B cell (primary cell): ENCODE measurements around the gene NPAS2. TPM values are rescaled to one million over a fixed set of nuclear protein-coding genes. Genes with fewer than 3 reads are reported as not detected.
A peak's percentile ranks its signal among the peaks of the same experiment; 100 is the strongest.

ENCODE experiments used
- ATAC-seq: fragments of 200-7000 bp; cut with Tn5 transposase; one replicate; pipeline ENCODE4 v1.10.0; 2021; ENCODE audit warnings: low read depth, mild to moderate bottlenecking, moderate number of reproducible peaks, moderate library complexity
- CTCF ChIA-PET: fragments of 350-600 bp; sonication (Branson Sonifier 250); formaldehyde crosslinking; loops from one replicate; lab custom pipeline; 2021; ENCODE audit warnings: antibody characterized with exemption, inconsistent platforms; lab: Charles Lee
- POLR2A ChIA-PET: fragments of 350-600 bp; sonication (Branson Sonifier 250); formaldehyde crosslinking; loops from one replicate; lab custom pipeline; 2021; ENCODE audit warnings: antibody characterized with exemption; lab: Charles Lee
- DNase-seq: peaks from one replicate; pipeline ENCODE4 v3.0.0; 2013
- H2AFZ ChIP-seq: 2 replicates; pipeline ENCODE4 v1.6.1; 2012; ENCODE audit warnings: mild to moderate bottlenecking, low read depth, low read length; ENCODE audit not compliant: insufficient read depth, poor library complexity, severe bottlenecking
- H3K27ac ChIP-seq, 2 donors: 1 replicate in 1 of 2; 2 replicates in 1 of 2; pipeline ENCODE4 v1.5.1; 2012 to 2013; ENCODE audit warnings: low read length in 2 of 2, mild to moderate bottlenecking in 2 of 2, moderate library complexity in 1 of 2
- H3K27me3 ChIP-seq, 4 experiments: fragments of 200-600 bp in 1 of 4; sonication (generic) in 1 of 4; replicated peaks in 1 of 4; 1 replicate in 2 of 4; 2 replicates in 2 of 4; pipeline versions ENCODE4 v1.6.1 to v1.7.0; 2013 to 2016; ENCODE audit warnings: low read length in 3 of 4, mild to moderate bottlenecking in 2 of 4, mixed read lengths in 1 of 4, moderate library complexity in 1 of 4; ENCODE audit not compliant: insufficient read depth in 4 of 4, control insufficient read depth in 3 of 4; ENCODE audit errors: control extremely low read depth in 1 of 4
- H3K36me3 ChIP-seq, 2 experiments: replicated peaks in 1 of 2; 1 replicate in 1 of 2; 2 replicates in 1 of 2; pipeline versions ENCODE4 v1.6.1 to v1.7.1; 2013; ENCODE audit warnings: low read length in 1 of 2; ENCODE audit not compliant: insufficient read depth in 2 of 2, control insufficient read depth in 1 of 2; ENCODE audit errors: control extremely low read depth in 1 of 2, extremely low read depth in 1 of 2
- H3K4me1 ChIP-seq, 2 donors: fragments of 200-600 bp in 1 of 2; sonication (generic) in 1 of 2; 1 replicate in 1 of 2; 2 replicates in 1 of 2; pipeline versions ENCODE4 v1.5.1 to v1.6.1; 2013 to 2017; ENCODE audit warnings: low read length in 2 of 2; ENCODE audit not compliant: control insufficient read depth in 2 of 2, insufficient read depth in 2 of 2
- H3K4me2 ChIP-seq: replicated peaks from 2 replicates; pipeline ENCODE3; 2012; ENCODE audit warnings: mild to moderate bottlenecking, low read depth, low read length; ENCODE audit not compliant: poor library complexity, severe bottlenecking
- H3K4me3 ChIP-seq, 5 experiments: fragments of 200-600 bp in 1 of 5; sonication (generic) in 1 of 5; 1 replicate in 3 of 5; 2 replicates in 2 of 5; pipeline versions ENCODE4 v1.5.1 to v1.7.0; 2011 to 2016; ENCODE audit warnings: low read length in 4 of 5, mild to moderate bottlenecking in 4 of 5, low read depth in 2 of 5, control low read depth in 1 of 5, moderate library complexity in 1 of 5; ENCODE audit not compliant: insufficient read depth in 1 of 5; ENCODE audit errors: control extremely low read depth in 1 of 5, extremely low read depth in 1 of 5
- H3K79me2 ChIP-seq: fragments of 200-600 bp; sonication (generic); one replicate; pipeline ENCODE4 v1.6.0; 2016; ENCODE audit warnings: low read length; ENCODE audit not compliant: control insufficient read depth, insufficient read depth
- H3K9ac ChIP-seq: fragments of 200-600 bp; sonication (generic); 2 replicates; pipeline ENCODE4 v1.6.1; 2017; ENCODE audit warnings: mild to moderate bottlenecking, low read length, moderate library complexity
- H3K9me3 ChIP-seq, 3 donors: one replicate each; pipeline versions ENCODE4 v1.6.1 to v1.7.1; 2013; ENCODE audit warnings: low read length in 2 of 3; ENCODE audit not compliant: control insufficient read depth in 2 of 3, insufficient read depth in 1 of 3; ENCODE audit errors: control extremely low read depth in 1 of 3
- H4K20me1 ChIP-seq: 2 replicates; pipeline ENCODE4 v1.6.0; 2012; ENCODE audit warnings: mild to moderate bottlenecking, low read length; ENCODE audit not compliant: insufficient read depth, control insufficient read depth, poor library complexity, severe bottlenecking
- H3K27ac Mint-ChIP-seq: one replicate; pipeline ENCODE4 v1.8.0; 2021; ENCODE audit warnings: mixed read lengths
- H3K27me3 Mint-ChIP-seq: one replicate; pipeline ENCODE4 v1.8.0; 2021; ENCODE audit warnings: mixed read lengths
- H3K4me1 Mint-ChIP-seq: one replicate; pipeline ENCODE4 v1.8.0; 2021; ENCODE audit warnings: mixed read lengths
- H3K4me3 Mint-ChIP-seq: one replicate; pipeline ENCODE4 v1.8.0; 2021; ENCODE audit warnings: mixed read lengths
- H3K9me3 Mint-ChIP-seq: one replicate; pipeline ENCODE4 v1.8.0; 2022; ENCODE audit warnings: mixed read lengths; ENCODE audit not compliant: insufficient read depth
- CTCF ChIP-seq: fragments of 200-600 bp; IDR thresholded peaks from one replicate; pipeline ENCODE4 v1.8.0; 2022; ENCODE audit warnings: antibody characterized with exemption, mild to moderate bottlenecking
- EZH2 ChIP-seq: IDR thresholded peaks from 2 replicates; pipeline ENCODE4 v1.6.1; 2012; ENCODE audit warnings: borderline replicate concordance, low read depth, mild to moderate bottlenecking, moderate library complexity, low read length; ENCODE audit not compliant: insufficient read depth, poor library complexity, severe bottlenecking
- WGBS: methylation state at CpG from one replicate; pipeline ENCODE4 v1.1.5; 2013; ENCODE audit warnings: missing lambda C conversion rate; ENCODE audit not compliant: insufficient coverage; 5-methylcytosine and 5-hydroxymethylcytosine counted together
- intact Hi-C: fragments of 100-400 bp; cut with micrococcal nuclease; formaldehyde crosslinking; loops from one replicate; pipeline ENCODE4 v1.10.0; 2022
- polyA plus RNA-seq: library from polyadenylated mRNA; depleted of rRNA; stranded (reverse); fragments of >200 nt; gene quantifications from 2 replicates; pipeline ENCODE4 v1.2.3, GENCODE V29; 2012
- total RNA-seq, 2 donors: library from RNA; stranded (reverse); fragments of 120-200 nt in 1 of 2; gene quantifications; 1 replicate in 1 of 2; 2 replicates in 1 of 2; pipeline versions ENCODE4 v1.2.3 to v1.2.4, GENCODE V29; 2013 to 2022

NPAS2 gene
- total and polyA plus RNA-seq, 2 donors (not counting 1 experiment from before 2014, with no cell fraction given): not detected

DNA sequence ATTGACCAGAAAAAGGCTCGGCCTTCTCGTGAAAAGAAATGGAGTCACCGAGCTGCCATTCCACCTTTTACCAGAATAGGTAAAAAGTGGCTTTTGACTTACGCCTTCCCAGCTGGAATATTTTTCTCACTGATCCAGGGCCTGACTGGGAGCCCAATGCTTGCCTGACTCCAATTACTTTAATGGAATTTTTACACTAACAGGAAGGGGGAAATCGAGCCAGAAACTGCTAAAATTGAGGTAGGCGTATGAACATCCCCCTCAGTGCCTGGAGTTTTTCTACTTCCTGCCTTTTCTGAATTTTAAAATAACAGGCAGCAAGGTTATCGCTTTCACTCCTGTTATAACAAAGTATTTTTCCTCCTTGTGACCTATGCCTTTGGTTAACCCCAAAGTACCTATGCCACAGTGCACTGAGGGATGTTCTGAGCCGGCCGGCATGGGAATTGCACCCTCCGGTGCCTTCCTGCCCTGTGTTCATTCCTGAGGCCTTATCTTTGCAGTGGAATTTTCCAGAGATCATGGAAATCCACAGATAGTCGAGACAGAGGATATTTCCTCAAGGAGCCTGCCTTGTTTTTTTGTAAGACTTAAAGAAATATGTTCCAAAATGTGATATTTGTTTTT is 163.9 kb downstream of the NPAS2 start:
- no peaks in the 10 kb centered on the region for H3K4me1 ChIP-seq
- peaks cover 0 to 7% (median 4%) of the 10 kb centered on the region in 4 experiments for H3K27me3 ChIP-seq
- H3K9me3 ChIP-seq: no peaks in the 10 kb centered on the region
- H3K4me2 ChIP-seq: no peak overlapping the region
- no peak overlapping the region for H3K27ac ChIP-seq
- CTCF ChIA-PET: interaction anchor here (1.4 to 2.3 kb wide), 3 partner anchors 374 to 390 kb away, joined by 6 to 12 read pairs (median 7); no protein-coding TSS in a partner anchor
- Mint-ChIP-seq H3K4me3 (no peak overlapping the region), H3K9me3 (no peaks in the 10 kb centered on the region), H3K4me1 (peaks cover 1% of the 10 kb centered on the region), H3K27me3 (peaks cover 13% of the 10 kb centered on the region), H3K27ac (no peak overlapping the region)
- no peaks in the 10 kb centered on the region for H3K79me2 ChIP-seq
- no peak overlapping the region for H3K4me3 ChIP-seq
- TF ChIP-seq EZH2 (no peak), CTCF (no peak)
- no peaks in the 10 kb centered on the region for H3K36me3 ChIP-seq
- 96% methylated on average over 8 of the region's 11 CpGs for WGBS
- no peak for ATAC-seq
- H4K20me1 ChIP-seq: no peaks in the 10 kb centered on the region
- H2AFZ ChIP-seq: no peak overlapping the region
- H3K9ac ChIP-seq: no peak overlapping the region
- intact Hi-C loops: no loop called here
- POLR2A ChIA-PET: no interaction called here
- DNase-seq: no peak

GRCh38 chr2:100984892-100985307 is 165.0 kb downstream of the NPAS2 start:
- Histone ChIP-seq H4K20me1 (no peaks in the 10 kb centered on the region), H3K4me3 (no peak overlapping the region), H3K4me2 (no peak overlapping the region), H3K4me1 (no peaks in the 10 kb centered on the region), H3K27me3 (peaks cover 0 to 4% (median 3%) of the 10 kb centered on the region in 4 experiments), H3K79me2 (no peaks in the 10 kb centered on the region), H3K9me3 (no peaks in the 10 kb centered on the region), H3K9ac (no peak overlapping the region), H3K36me3 (no peaks in the 10 kb centered on the region), H2AFZ (no peak overlapping the region), H3K27ac (no peak overlapping the region)
- 35% methylated on average over 6 of the region's 7 CpGs for WGBS
- ChIA-PET CTCF (interaction anchor here (0.6 to 5.9 kb wide), 10 partner anchors 8 to 723 kb away, joined by 3 to 88 read pairs (median 6); no protein-coding TSS in a partner anchor), POLR2A (no interaction called here)
- Mint-ChIP-seq H3K4me1 (no peaks in the 10 kb centered on the region), H3K4me3 (no peak overlapping the region), H3K9me3 (no peaks in the 10 kb centered on the region), H3K27me3 (peaks cover 13% of the 10 kb centered on the region), H3K27ac (no peak overlapping the region)
- ATAC-seq (peak; percentile 81), DNase-seq (peak; percentile 83)
- TF ChIP-seq CTCF (peak; percentile 93), EZH2 (no peak)
- intact Hi-C loops: loop anchor here (1.0 kb wide), 3 partner anchors 255 to 390 kb away; no protein-coding TSS in a partner anchor
